HG03558 (cell line): Measurements from ENCODE around the gene INTS3.
"Not testable (repeated sequence)": the region's sequence is repeated elsewhere in the genome, so short reads cannot be mapped to it uniquely, and the experiment has no call there.

Experiments
- ATAC-seq: cut with Tn5 transposase; IDR thresholded peaks from one replicate; pipeline ENCODE4 v1.9.1; 2021; ENCODE audit warnings: moderate number of reproducible peaks; ENCODE audit not compliant: unreplicated experiment; ENCODE audit errors: extremely low read depth

The INTS3 gene

GRCh38 chr1:153750026-153750995 is 22.5 kb downstream of the INTS3 start:
- no peak for ATAC-seq

GRCh38 chr1:153752072-153752471 is 24.2 kb downstream of the INTS3 start:
- no peak for ATAC-seq

GRCh38 chr1:153752571-153753195 is 24.8 kb downstream of the INTS3 start:
- ATAC-seq: no peak

DNA sequence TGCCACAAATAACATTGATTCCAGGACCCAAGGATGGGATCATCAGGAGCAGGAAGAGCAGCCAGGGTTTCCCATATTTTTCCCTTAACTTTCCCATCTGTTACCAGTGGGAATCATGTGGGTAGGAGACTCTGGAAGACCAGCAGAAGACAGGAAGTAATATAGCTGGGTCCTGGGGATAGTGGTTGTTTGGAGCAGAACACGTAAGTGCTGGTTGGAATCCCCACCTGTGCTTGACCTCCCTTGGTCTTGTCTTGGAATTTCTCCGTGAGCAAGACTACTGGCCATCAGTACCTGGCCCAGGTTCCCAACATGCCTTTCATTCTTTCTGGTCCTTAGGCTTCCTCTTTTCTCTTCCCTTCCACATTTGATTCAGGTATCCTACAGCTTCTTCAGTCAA is 26.4 kb downstream of the INTS3 start:
- ATAC-seq: no peak

DNA sequence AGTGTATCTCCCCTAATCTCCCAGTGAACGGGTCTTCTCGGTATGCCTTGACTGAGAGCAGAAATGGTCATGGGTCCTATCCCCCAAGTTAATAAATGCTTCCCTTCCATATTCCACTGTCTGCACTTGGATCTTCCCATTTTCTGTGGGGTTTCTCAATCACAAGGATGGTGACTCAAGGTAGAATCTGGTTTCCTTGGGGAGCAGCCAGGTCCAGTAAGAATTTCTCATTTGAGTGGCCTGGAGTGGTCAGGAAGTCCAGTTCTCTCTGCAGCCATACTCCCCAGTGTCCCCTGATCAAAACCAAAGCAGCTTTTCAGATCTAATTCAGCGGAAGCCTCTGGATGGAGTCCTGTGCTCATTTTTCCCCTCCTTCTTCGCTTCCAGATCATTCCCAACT is 32.6 kb downstream of the INTS3 start:
- ATAC-seq: no peak

DNA sequence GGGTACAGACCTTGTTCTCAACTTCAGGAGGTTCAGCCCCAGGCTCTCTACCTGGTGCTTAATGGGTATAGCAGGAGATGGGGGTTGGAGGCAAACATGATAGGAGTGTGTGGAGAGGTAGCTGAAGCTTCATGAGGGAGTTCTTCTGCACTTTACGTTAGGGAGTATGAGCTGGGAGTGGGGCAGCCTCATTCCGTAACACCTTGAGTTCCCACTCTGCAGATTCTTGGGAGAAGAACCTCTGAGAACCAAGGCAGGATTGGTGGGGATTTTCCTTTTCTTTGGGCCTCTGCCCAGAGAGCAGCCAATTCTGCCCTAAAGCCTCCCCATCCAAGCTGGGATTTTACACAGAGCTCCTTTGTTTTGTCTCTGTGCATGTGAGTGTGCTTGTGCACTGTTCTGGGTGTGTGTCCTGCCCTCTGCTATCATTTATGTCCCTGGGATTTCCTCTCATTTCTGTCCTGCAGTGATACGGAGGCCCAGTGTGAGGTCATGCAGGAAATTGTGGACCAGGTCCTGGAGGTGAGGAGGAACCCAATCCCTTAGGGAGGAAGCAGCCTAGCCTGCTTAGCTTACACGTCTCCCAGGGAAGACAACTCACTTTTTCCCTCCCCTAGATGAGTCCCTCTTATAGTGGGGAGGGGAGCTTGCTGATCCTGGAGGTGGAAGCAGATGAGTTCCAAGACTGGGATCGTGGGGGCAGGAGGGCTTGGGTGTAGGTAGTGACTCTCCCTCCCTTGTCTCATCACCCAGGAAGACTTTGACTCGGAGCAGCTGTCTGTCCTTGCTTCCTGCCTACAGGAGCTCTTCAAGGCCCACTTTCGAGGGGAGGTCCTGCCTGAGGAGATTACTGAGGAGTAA is 35.7 kb downstream of the INTS3 start:
- no peak for ATAC-seq

GRCh38 chr1:153764310-153764709 is 36.5 kb downstream of the INTS3 start:
- no peak for ATAC-seq

- not testable (repeated sequence) for ATAC-seq
Observed at GRCh38 chr1:153766663-153767062, 38.8 kb downstream of the INTS3 start.

GRCh38 chr1:153767519-153767918 is 39.7 kb downstream of the INTS3 start:
- no peak for ATAC-seq

DNA sequence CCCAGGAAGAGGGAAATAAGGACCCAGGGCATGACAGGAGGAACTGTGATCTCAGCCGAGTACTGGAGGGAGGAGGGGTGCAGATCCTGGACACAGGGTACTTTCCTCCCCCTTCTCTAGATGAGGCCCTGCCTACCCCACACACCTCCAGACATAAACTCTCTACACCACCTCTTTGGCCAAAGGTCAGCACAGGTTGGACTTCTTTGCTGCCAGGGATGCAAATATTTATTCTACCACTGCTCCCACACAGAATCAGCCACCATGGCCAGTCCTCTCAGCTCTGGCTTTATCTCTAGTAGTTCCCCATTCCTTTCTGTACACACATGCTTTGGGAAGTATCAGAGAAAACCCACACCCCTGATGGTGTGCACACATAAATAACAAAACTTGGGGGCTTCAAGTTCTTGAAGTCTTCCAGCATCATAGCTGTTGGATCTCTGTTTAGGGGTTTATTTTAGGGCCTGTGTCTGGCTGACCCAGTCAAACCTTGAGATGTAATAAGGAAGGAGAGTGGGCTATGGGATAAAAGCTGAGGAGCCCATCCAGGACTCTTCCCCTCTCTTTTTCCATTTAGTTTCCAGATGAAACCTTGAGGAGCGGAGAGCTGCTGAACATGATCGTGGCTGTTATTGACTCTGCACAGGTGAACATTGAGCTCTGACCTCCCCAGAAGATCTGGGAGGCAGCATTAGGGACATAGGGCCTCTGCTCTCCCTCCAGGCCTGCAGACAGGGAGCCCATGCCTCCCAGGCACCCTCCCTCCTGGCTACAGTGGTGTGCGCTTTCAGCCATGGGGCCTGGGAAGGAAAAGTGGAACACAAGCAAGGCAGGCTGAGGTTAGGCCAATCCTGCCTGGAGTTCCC is 40.7 kb downstream of the INTS3 start:
- ATAC-seq: no peak

DNA sequence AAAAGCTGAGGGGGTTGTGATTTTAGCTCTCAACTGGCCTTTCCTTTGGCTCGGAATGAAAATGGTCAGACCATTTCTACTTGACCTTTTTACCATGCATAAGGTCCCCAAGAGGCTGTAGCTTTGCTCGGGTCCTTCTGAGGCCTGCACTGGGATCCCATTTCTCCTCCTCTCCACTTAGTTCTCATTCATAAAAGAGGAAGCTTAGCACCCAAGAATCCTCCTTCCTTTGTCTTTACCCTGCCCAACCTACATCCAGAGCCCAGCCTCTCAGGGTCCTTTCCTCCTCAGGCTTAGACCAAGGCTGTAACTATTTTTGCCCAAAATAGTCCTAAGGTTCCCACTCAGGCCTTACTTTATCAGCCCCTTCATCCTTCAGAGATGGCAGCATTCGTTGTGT is 41.4 kb downstream of the INTS3 start:
- ATAC-seq: no peak

GRCh38 chr1:153770797-153771196 is 42.9 kb downstream of the INTS3 start:
- ATAC-seq: no peak

DNA sequence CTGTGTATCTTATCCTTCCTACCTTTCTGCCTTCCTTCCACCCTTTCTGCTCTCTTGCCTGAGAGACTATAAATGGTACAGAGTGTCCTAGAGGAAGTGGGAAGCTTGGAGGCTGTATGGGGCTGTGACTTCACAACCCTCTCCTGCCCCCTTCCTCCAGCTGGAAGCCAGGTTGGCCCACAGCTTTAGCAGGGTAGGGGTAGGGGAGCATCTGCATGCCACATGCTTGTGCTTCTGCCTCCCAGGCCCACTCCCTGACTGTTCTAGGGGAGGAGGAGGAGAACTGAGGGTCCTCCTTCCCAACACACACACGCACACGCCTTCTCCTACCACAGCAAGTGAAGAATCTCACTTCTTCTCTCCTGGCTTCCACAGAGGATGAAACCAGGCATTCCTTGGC is 43.4 kb downstream of the INTS3 start:
- no peak for ATAC-seq

DNA sequence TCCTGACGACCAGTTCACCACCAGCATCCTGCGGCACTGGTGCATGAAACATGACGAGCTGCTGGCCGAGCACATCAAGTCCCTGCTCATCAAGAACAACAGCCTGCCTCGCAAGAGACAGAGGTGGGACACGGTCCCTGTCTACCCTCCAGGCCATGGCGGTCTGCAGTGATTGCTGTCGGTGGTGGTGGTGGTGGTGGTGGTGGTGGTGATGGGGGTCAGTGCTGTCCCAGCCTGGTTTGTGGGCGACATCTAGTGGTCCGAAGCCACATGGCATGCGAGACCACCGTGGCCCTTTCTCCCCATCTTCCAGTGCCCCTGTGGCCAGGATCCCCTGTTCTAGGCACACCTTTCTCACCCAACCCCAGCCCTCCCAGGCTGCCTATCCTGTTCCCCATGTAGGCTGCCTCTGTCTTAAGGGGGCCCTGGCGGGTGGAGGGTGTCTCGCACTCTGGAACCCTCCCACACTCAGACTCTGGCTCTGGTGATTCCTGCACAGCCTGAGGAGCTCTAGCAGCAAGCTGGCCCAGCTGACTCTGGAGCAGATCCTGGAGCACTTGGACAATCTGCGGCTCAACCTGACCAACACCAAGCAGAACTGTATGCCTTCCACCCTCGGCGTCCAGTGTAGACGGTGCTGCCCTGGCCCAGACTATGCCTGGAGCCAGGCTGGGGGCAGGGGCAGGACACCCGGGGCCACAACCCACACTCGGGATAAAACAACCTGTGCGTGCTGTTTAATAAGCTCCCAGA is 44.2 kb downstream of the INTS3 start:
- ATAC-seq: no peak

GRCh38 chr1:153773096-153773921 is 45.5 kb downstream of the INTS3 start:
- ATAC-seq: no peak

DNA sequence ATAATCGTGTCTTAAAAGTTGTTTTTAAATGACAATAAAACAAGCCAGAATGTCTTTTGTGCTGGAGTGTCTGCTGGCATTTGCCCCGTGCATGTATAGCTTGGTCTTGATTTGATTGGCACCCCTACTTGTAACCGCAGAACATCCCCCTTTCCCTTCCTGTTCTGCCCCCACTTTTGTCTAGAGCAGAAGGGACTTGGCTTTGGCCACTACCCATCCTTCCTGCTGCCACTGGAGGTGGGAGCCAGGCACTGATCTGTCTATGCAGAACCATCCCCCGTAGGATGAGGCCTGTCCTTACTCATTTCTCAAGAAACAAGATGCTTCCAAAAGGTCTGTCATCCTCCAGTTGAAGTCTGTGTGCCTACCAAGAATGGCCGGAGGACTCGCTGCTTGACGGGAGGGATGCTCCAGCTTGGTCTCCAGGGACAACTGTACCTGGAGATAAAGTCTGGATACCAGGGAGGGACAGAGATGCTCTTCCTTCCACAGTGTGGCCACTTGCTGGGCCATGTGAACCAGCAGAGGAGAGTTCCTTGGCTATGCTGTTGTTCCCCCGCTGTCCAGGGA is 46.3 kb downstream of the INTS3 start:
- ATAC-seq: no peak

DNA sequence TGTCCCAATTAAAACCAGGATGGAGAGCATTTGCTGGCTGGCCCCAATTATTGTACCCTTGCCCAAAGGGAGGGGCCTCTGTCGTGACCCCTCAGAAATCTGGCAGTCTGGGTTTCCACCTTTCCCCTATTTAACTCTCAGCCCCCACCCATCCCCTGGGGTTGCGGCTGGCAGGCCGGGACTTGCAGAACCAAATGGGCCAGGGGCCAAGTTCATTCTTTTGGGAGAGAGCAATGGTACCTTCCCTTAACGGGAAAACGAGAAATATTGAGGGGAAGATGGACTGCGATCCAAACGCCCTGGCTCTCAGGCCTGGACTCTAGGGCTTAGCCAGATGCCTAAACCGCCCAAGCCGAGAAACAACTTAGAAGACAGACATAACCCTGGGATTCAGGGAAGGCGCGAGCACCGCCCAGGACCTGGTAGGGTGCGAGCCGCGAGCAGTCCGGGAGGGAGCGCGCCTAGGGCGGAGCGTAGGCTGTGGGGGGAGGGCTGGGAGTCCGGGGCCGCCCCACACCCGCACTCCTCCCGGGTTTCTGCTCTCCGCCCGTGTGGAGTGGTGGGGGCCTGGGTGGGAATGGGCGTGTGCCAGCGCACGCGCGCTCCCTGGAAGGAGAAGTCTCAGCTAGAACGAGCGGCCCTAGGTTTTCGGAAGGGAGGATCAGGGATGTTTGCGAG is 47.1 kb downstream of the INTS3 start, which contains the start of gene SLC27A3:
SLC27A3 (plus strand) TSS at position 628 of the 678 bp plus-strand sequence. CDS start 91 bp downstream, outside the sequence.
- ATAC-seq: no peak
